NT2/D1 (cell line): ENCODE data around the gene RPL19.
A peak's percentile ranks its signal among the peaks of the same experiment; 100 is the strongest.

Source experiments
- DNase-seq: peaks from one replicate; pipeline ENCODE4 v3.0.0-alpha.2; 2011; ENCODE audit warnings: low read depth, low spot score
- H3K27me3 ChIP-seq: 2 replicates; pipeline ENCODE4 v1.6.0; 2011; ENCODE audit warnings: mild to moderate bottlenecking; ENCODE audit not compliant: insufficient read length, insufficient read depth
- H3K36me3 ChIP-seq: 2 replicates; pipeline ENCODE4 v1.6.1; 2011; ENCODE audit warnings: mild to moderate bottlenecking, low read length, mixed read lengths; ENCODE audit not compliant: insufficient read depth, insufficient read length
- H3K4me1 ChIP-seq: 2 replicates; pipeline ENCODE4 v1.5.1; 2011; ENCODE audit not compliant: insufficient read depth, insufficient read length
- H3K4me3 ChIP-seq: 2 replicates; pipeline ENCODE4 v1.5.1; 2011; ENCODE audit warnings: low read depth; ENCODE audit not compliant: insufficient read length
- H3K9ac ChIP-seq: 2 replicates; pipeline ENCODE4 v1.6.0; 2011; ENCODE audit warnings: low read depth; ENCODE audit not compliant: insufficient read length
- H3K9me3 ChIP-seq: 2 replicates; pipeline ENCODE4 v1.5.1; 2011; ENCODE audit warnings: mild to moderate bottlenecking, low read length; ENCODE audit not compliant: insufficient read depth
- SUZ12 ChIP-seq: IDR thresholded peaks from 2 replicates; pipeline ENCODE4 v1.6.1; 2011; ENCODE audit not compliant: insufficient read length, insufficient read depth; ENCODE audit errors: extremely low read depth
- YY1 ChIP-seq: IDR thresholded peaks from 2 replicates; pipeline ENCODE4 v1.6.1; 2011; ENCODE audit not compliant: insufficient read length, insufficient read depth
- ZNF274 ChIP-seq: IDR thresholded peaks from 2 replicates; pipeline ENCODE4 v1.6.1; 2011; ENCODE audit warnings: mild to moderate bottlenecking, low read depth, low read length

RPL19 gene

GRCh38 chr17:39183720-39184119, 16.4 kb upstream of the RPL19 start:
- peaks cover 65% of the 10 kb centered on the region for H3K36me3 ChIP-seq

GRCh38 chr17:39186481-39187002, 13.5 kb upstream of the RPL19 start:
- Histone ChIP-seq H3K4me1 (no peaks in the 10 kb centered on the region), H3K36me3 (peaks cover 64% of the 10 kb centered on the region), H3K4me3 (no peak overlapping the region), H3K9ac (no peak overlapping the region), H3K9me3 (no peaks in the 10 kb centered on the region), H3K27me3 (no peaks in the 10 kb centered on the region)
- no peak for DNase-seq
- no peak for TF ChIP-seq YY1
- no peak for TF ChIP-seq ZNF274
- TF ChIP-seq SUZ12, result no peak

More at GRCh38 chr17:39183720-39184119, 16.4 kb upstream of the RPL19 start:
- no peak overlapping the region for H3K9ac ChIP-seq
- H3K9me3 ChIP-seq, result no peaks in the 10 kb centered on the region
- no peaks in the 10 kb centered on the region for H3K27me3 ChIP-seq
- no peak overlapping the region for H3K4me3 ChIP-seq
- TF ChIP-seq SUZ12, result no peak
- TF ChIP-seq YY1, result no peak
- no peak for TF ChIP-seq ZNF274
- H3K4me1 ChIP-seq, result no peaks in the 10 kb centered on the region
- DNase-seq, result no peak

GRCh38 chr17:39187152-39187830, 12.8 kb upstream of the RPL19 start:
- Histone ChIP-seq H3K9ac (no peak overlapping the region), H3K36me3 (peaks cover 71% of the 10 kb centered on the region), H3K4me1 (no peaks in the 10 kb centered on the region), H3K4me3 (no peak overlapping the region), H3K9me3 (no peaks in the 10 kb centered on the region), H3K27me3 (no peaks in the 10 kb centered on the region)
- no peak for DNase-seq
- TF ChIP-seq ZNF274 (no peak), SUZ12 (no peak)

- peak overlapping the region; percentile 3 for H3K9ac ChIP-seq
- no peaks in the 10 kb centered on the region for H3K27me3 ChIP-seq
- no peak overlapping the region for H3K4me3 ChIP-seq
- TF ChIP-seq SUZ12 (no peak), ZNF274 (no peak), YY1 (no peak)
- peaks cover 52% of the 10 kb centered on the region for H3K36me3 ChIP-seq
- H3K4me1 ChIP-seq, result peaks cover 28% of the 10 kb centered on the region
- DNase-seq, result no peak
- H3K9me3 ChIP-seq, result no peaks in the 10 kb centered on the region
These were observed 8.2 kb upstream of the RPL19 start for GRCh38 chr17:39191750-39192510.

GRCh38 chr17:39192901-39193300, 7.2 kb upstream of the RPL19 start:
- peaks cover 28% of the 10 kb centered on the region for H3K4me1 ChIP-seq
- H3K9me3 ChIP-seq, result no peaks in the 10 kb centered on the region
- no peak for TF ChIP-seq SUZ12
- no peak for TF ChIP-seq YY1
- no peak for DNase-seq
- H3K36me3 ChIP-seq, result peaks cover 42% of the 10 kb centered on the region
- no peaks in the 10 kb centered on the region for H3K27me3 ChIP-seq
- no peak overlapping the region for H3K4me3 ChIP-seq
- H3K9ac ChIP-seq, result peak overlapping the region; percentile 8

- Histone ChIP-seq H3K9ac (peak overlapping the region; percentile 52), H3K36me3 (peaks cover 38% of the 10 kb centered on the region), H3K9me3 (no peaks in the 10 kb centered on the region), H3K27me3 (no peaks in the 10 kb centered on the region), H3K4me3 (no peak overlapping the region), H3K4me1 (peaks cover 30% of the 10 kb centered on the region)
- TF ChIP-seq SUZ12 (no peak), ZNF274 (no peak), YY1 (no peak)
- DNase-seq, result no peak
These were observed 6.7 kb upstream of the RPL19 start for GRCh38 chr17:39193346-39193745.
